GM11168 (cell line): ENCODE measurements around the gene ZNF296.

Experiments used
- in situ Hi-C: fragments of 300-500 bp; cut with MboI; formaldehyde crosslinking; loops from one replicate; pipeline ENCODE4 v1.12.0; 2022; ENCODE audit warnings: low sequenced_read_pairs; ENCODE audit not compliant: unreplicated experiment

ZNF296 gene

GRCh38 chr19:45032421-45032820, 43.9 kb downstream of the ZNF296 start:
- in situ Hi-C loops = no loop called here

- in situ Hi-C loops = no loop called here
Measured at GRCh38 chr19:45030825-45031224, 45.5 kb downstream of the ZNF296 start.

- in situ Hi-C loops = no loop called here
Measured at GRCh38 chr19:45027371-45027770, 48.9 kb downstream of the ZNF296 start.

DNA sequence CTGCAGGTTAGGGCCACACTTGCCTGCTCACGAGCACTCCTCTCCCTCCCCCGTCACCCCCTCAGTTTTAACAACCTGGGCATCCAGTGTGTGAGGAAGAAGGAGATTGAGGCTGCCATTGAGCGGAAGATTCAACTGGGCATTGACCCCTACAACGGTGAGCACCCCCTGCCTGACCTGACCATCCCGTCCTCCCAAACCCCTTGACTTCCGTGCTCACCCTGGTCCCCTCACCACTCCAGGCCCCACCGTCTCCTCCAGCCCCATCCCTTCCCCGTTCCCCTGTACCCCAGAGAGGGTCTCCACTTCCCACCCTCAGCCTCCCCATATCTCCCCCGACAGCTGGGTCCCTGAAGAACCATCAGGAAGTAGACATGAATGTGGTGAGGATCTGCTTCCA, 51.0 kb downstream of the ZNF296 start:
- in situ Hi-C loops = no loop called here

DNA sequence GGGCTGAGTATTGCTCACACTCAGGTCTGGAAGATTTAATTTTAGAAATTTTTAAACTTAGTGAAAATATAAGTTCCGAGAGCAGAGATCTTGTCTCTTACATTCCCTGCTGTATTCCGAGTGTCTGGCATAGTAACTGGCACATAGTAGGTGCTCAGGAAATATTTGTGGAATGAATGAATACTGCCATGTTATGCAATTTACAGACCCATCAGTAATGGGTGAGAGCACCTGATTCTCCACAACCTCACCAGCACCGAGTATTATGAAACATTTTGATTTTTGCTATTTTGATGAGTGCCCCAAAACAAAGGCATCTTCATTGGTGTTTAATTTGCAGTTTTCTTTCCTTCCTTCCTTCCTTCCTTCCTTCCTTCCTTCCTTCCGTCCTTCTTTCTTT, 53.2 kb downstream of the ZNF296 start:
- in situ Hi-C loops = no loop called here

DNA sequence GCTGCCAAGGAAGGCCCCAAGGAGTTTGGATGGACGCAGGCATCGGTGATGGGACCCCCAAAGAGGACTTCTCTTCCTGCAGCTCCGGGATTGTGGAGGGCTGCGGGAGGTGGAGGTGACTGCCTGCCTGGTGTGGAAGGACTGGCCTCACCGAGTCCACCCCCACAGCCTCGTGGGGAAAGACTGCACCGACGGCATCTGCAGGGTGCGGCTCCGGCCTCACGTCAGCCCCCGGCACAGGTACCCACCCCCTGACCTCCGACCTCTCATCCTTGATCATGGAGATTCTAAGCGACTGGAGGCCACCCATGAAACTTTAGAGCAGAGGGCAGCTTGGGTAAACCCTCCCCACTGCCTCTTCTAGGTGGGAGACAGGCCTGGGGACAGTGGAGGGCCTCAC, 54.3 kb downstream of the ZNF296 start:
- in situ Hi-C loops = no loop called here
